Lung (tissue), 12 donors: ENCODE data around the gene NFE2L3. TPM values are rescaled to one million over a fixed set of nuclear protein-coding genes. Genes with fewer than 3 reads are reported as not detected.

ENCODE experiments used
- ATAC-seq: fragments of 200-7000 bp; cut with Tn5 transposase; one replicate; pipeline ENCODE4 v1.9.1; 2020; ENCODE audit warnings: moderate number of reproducible peaks; ENCODE audit not compliant: insufficient read depth, low FRiP score
- DNase-seq, 3 donors: peaks; one replicate each; pipeline ENCODE4 v3.0.0-alpha.2; 2013 to 2017
- H3K27ac ChIP-seq, 2 donors: one replicate each; pipeline ENCODE4 v1.5.1; 2013; ENCODE audit warnings: mild to moderate bottlenecking in 2 of 2, moderate library complexity in 2 of 2, control low read depth in 1 of 2, inconsistent platforms in 1 of 2, low read depth in 1 of 2, low read length in 1 of 2
- H3K27me3 ChIP-seq, 3 donors: one replicate each; pipeline ENCODE4 v1.5.1; 2013; ENCODE audit warnings: low read length in 2 of 3; ENCODE audit not compliant: control insufficient read depth in 3 of 3, insufficient read depth in 3 of 3
- H3K36me3 ChIP-seq, 4 donors: one replicate each; pipeline ENCODE4 v1.5.1; 2013; ENCODE audit warnings: low read length in 4 of 4, mild to moderate bottlenecking in 1 of 4, moderate library complexity in 1 of 4; ENCODE audit not compliant: control insufficient read depth in 4 of 4, insufficient read depth in 4 of 4
- H3K4me1 ChIP-seq, 5 donors: one replicate each; pipeline ENCODE4 v1.5.1; 2013; ENCODE audit warnings: low read length in 5 of 5, mild to moderate bottlenecking in 2 of 5, moderate library complexity in 1 of 5; ENCODE audit not compliant: control insufficient read depth in 5 of 5, insufficient read depth in 5 of 5
- H3K4me3 ChIP-seq: one replicate; pipeline ENCODE4 v1.5.1; 2013; ENCODE audit warnings: mild to moderate bottlenecking, control low read depth, moderate library complexity
- H3K9ac ChIP-seq, 2 donors: one replicate each; pipeline ENCODE4 v1.5.1; 2013; ENCODE audit warnings: low read length in 2 of 2, control low read depth in 1 of 2; ENCODE audit not compliant: insufficient read depth in 1 of 2
- H3K9me3 ChIP-seq, 4 donors: one replicate each; pipeline ENCODE4 v1.5.1; 2013; ENCODE audit warnings: low read length in 3 of 4, mild to moderate bottlenecking in 1 of 4, moderate library complexity in 1 of 4; ENCODE audit not compliant: control insufficient read depth in 4 of 4, insufficient read depth in 3 of 4
- WGBS, 2 donors: extraction: QIAGEN DNeasy Blood & Tissue Kit; methylation state at CpG; one replicate each; pipeline ENCODE4 v1.1.7; 2013; 5-methylcytosine and 5-hydroxymethylcytosine counted together
- polyA plus RNA-seq, 2 donors: library from polyadenylated mRNA; stranded (reverse); fragments of 200-250 nt; gene quantifications; one replicate each; pipeline ENCODE4 v1.2.1, GENCODE V29; 2013
- total RNA-seq, 2 donors: library from RNA; depleted of rRNA in 1 of 2; stranded (reverse); fragments of >200 nt in 1 of 2; gene quantifications; one replicate each; pipeline ENCODE4 v1.2.1, GENCODE V29; 2014 to 2021
- TF ChIP-seq, protein P1 (sequence below): IDR thresholded peaks from 2 replicates; pipeline ENCODE4 v1.5.1; 2012; ENCODE audit warnings: mild to moderate bottlenecking; ENCODE audit errors: control extremely low read depth, extremely low read depth
- donor health status: control.
- donor health status: control.
- donor health status: Bipolar disorder and iron deficiency.
- donor health status: healthy.
- donor health status: DM: yes; HTN: yes; CAD: no.

Gene NFE2L3
- total and polyA plus RNA-seq, 4 donors, result 3.6 to 6.5 (median 5.1) TPM

DNA sequence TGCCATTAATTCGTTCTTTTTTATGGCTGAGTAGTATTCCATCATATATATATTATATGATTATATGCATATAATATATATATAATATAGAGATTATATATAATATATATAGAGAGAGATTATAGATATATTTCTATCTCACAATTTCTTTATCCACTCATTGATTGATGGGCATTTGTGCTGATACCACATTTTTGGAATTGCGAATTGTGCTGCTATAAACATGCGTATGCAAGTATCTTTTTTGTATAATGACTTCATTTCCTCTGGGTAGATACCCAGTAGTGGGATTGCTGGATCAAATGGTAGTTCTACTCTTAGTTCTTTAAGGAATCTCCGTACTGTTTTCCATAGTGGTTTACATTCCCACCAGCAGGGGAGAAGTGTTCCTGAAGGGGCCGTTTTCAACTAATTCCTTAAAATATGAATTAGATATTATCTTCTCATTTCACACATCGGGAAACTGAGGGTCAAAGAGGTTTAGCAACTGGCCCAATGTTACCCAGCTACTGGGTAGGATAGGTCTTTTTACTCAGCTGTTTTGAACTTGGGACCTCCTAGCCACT, 16.5 kb downstream of the NFE2L3 start:
- Histone ChIP-seq H3K36me3 (peaks cover 0 to 3% (median 0%) of the 10 kb centered on the region in 4 donors), H3K9me3 (no peaks in the 10 kb centered on the region), H3K27ac (no peak overlapping the region), H3K4me3 (no peak overlapping the region), H3K9ac (no peak overlapping the region), H3K4me1 (peaks cover 0 to 5% (median 0%) of the 10 kb centered on the region in 5 donors), H3K27me3 (no peaks in the 10 kb centered on the region)
- WGBS, 2 donors, result 87 to 95% methylated on average over 6 of the region's 6 CpGs
- TF ChIP-seq, protein P1, sequence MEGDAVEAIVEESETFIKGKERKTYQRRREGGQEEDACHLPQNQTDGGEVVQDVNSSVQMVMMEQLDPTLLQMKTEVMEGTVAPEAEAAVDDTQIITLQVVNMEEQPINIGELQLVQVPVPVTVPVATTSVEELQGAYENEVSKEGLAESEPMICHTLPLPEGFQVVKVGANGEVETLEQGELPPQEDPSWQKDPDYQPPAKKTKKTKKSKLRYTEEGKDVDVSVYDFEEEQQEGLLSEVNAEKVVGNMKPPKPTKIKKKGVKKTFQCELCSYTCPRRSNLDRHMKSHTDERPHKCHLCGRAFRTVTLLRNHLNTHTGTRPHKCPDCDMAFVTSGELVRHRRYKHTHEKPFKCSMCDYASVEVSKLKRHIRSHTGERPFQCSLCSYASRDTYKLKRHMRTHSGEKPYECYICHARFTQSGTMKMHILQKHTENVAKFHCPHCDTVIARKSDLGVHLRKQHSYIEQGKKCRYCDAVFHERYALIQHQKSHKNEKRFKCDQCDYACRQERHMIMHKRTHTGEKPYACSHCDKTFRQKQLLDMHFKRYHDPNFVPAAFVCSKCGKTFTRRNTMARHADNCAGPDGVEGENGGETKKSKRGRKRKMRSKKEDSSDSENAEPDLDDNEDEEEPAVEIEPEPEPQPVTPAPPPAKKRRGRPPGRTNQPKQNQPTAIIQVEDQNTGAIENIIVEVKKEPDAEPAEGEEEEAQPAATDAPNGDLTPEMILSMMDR, result no peak
- DNase-seq (no peak), ATAC-seq (no peak)

DNA sequence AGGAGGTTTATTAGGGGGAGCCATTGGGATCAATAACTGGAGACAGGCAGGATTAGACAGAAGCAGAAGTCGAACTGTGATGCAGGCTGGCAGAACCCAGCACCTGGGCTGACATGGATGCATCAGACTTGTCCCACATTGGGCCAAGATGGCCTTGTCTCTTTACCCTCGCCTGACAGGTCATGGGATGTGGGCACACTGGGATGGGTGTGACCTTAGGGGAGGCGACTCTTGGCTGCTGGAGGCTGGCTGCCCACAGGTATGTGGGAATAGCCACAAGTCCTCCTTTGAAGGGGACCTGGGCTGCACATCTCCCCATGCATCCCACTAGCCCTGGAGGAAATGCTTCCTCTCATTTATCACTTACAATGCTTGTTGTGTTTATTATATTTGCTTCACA, 17.3 kb downstream of the NFE2L3 start:
- 81 to 95% methylated on average over 3 of the region's 3 CpGs for WGBS, 2 donors
- Histone ChIP-seq H3K4me1 (peaks cover 0 to 5% (median 0%) of the 10 kb centered on the region in 5 donors), H3K27ac (no peak overlapping the region), H3K4me3 (no peak overlapping the region), H3K9ac (no peak overlapping the region), H3K9me3 (no peaks in the 10 kb centered on the region), H3K36me3 (peaks cover 0 to 3% (median 0%) of the 10 kb centered on the region in 4 donors), H3K27me3 (no peaks in the 10 kb centered on the region)
- DNase-seq (no peak), ATAC-seq (no peak)
- TF ChIP-seq, protein P1, result no peak

DNA sequence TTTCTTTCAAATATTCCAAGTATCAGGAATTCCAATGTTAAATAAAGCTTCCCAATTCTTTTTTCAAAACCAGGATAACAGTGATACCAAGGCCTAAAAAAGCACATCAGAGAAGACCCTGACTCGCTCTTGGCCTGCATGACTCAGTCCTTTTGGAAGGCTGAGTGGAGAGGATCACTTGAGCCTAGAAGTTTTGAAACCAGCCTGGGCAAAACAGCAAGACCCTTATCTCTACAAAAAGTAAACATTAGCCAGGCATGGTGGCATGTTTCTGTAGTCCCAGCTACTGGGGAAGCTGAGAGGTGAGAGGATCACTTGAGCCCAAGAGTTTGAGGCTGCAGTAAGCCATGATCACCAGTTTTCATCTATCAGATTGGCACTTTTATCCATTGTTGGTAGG, 18.7 kb downstream of the NFE2L3 start:
- no peak overlapping the region for H3K9ac ChIP-seq
- peaks cover 0 to 3% (median 0%) of the 10 kb centered on the region in 4 donors for H3K36me3 ChIP-seq
- TF ChIP-seq, protein P1, result no peak
- H3K9me3 ChIP-seq, result no peaks in the 10 kb centered on the region
- H3K27me3 ChIP-seq, result no peaks in the 10 kb centered on the region
- ATAC-seq (no peak), DNase-seq (no peak)
- H3K4me3 ChIP-seq, result no peak overlapping the region
- H3K27ac ChIP-seq, result no peak overlapping the region
- peaks cover 0 to 5% (median 0%) of the 10 kb centered on the region in 5 donors for H3K4me1 ChIP-seq
- 66 to 85% methylated on average over 1 of the region's 1 CpG for WGBS, 2 donors

DNA sequence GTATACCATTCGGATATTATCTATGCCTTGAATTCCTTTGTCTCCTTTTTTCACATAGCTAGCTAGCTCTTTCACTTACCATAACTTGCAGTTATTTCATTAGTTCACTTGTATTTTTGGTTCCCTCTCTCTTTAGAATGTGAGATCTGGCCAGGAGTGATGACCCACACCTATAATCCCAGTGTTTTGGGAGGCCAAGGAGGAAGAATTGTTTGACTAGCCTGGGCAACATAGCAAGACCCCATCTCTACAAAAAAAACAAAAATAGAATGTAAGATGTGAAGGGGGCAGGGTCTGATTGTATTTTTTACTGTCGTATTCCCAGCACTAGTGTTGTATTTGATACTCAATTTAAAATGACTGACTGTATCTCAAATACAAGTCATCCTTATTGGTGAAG, 19.6 kb downstream of the NFE2L3 start:
- Histone ChIP-seq H3K36me3 (peaks cover 0 to 3% (median 0%) of the 10 kb centered on the region in 4 donors), H3K4me1 (peaks cover 0 to 5% (median 0%) of the 10 kb centered on the region in 5 donors), H3K9me3 (no peaks in the 10 kb centered on the region), H3K4me3 (no peak overlapping the region), H3K27ac (no peak overlapping the region), H3K27me3 (no peaks in the 10 kb centered on the region), H3K9ac (no peak overlapping the region)
- no peak for ATAC-seq
- 93 to 98% methylated on average over 2 of the region's 2 CpGs for WGBS, 2 donors
- DNase-seq, result no peak
- TF ChIP-seq, protein P1, result no peak
